Naive thymus-derived CD8-positive, alpha-beta T cell (primary cell): ENCODE results near the gene CXorf58. TPM values are rescaled to one million over a fixed set of nuclear protein-coding genes. Genes with fewer than 3 reads are reported as not detected.
A peak's percentile ranks its signal among the peaks of the same experiment; 100 is the strongest.

Experiments used
- ATAC-seq, 2 donors: fragments of 150-1000 bp; cut with Tn5 transposase in 1 of 2; sonication (Bioruptor Pico), chemical (Tn5 transposase) in 1 of 2; 1 replicate in 1 of 2; 2 replicates in 1 of 2; pipeline ENCODE4 v1.10.0; 2021; ENCODE audit warnings: mild to moderate bottlenecking in 2 of 2, moderate library complexity in 2 of 2
- POLR2A ChIA-PET: fragments of 350-600 bp; sonication (Branson Sonifier 250); formaldehyde crosslinking; loops from one replicate; lab custom pipeline; 2021; ENCODE audit warnings: antibody characterized with exemption; lab: Charles Lee
- DNase-seq, 10 donors: peaks; one replicate each; pipeline versions ENCODE4 v3.0.0 to v3.0.0-alpha.2; 2020 to 2022
- H3K27ac Mint-ChIP-seq, 10 donors: one replicate each; pipeline ENCODE4 v1.8.0; 2020 to 2022; ENCODE audit warnings: mild to moderate bottlenecking in 10 of 10, mixed read lengths in 10 of 10, moderate library complexity in 4 of 10, inconsistent platforms in 1 of 10
- H3K27me3 Mint-ChIP-seq, 5 donors: one replicate each; pipeline ENCODE4 v1.8.0; 2021 to 2022; ENCODE audit warnings: mixed read lengths in 5 of 5
- H3K36me3 Mint-ChIP-seq, 3 donors: one replicate each; pipeline ENCODE4 v1.8.0; 2020 to 2022; ENCODE audit warnings: mixed read lengths in 3 of 3, mild to moderate bottlenecking in 2 of 3, inconsistent platforms in 1 of 3
- H3K4me1 Mint-ChIP-seq, 4 donors: one replicate each; pipeline ENCODE4 v1.8.0; 2021 to 2022; ENCODE audit warnings: mixed read lengths in 4 of 4
- H3K4me3 Mint-ChIP-seq, 10 donors: one replicate each; pipeline ENCODE4 v1.8.0; 2020 to 2022; ENCODE audit warnings: mild to moderate bottlenecking in 10 of 10, mixed read lengths in 10 of 10, moderate library complexity in 6 of 10, inconsistent platforms in 1 of 10
- H3K9me3 Mint-ChIP-seq, 9 donors: one replicate each; pipeline ENCODE4 v1.8.0; 2020 to 2022; ENCODE audit warnings: mixed read lengths in 9 of 9, mild to moderate bottlenecking in 3 of 9, inconsistent platforms in 1 of 9, moderate library complexity in 1 of 9
- polyA plus RNA-seq, 3 donors: library from polyadenylated mRNA; unstranded; fragments of 300-500 nt; fragmentation: Illumina TruSeq; gene quantifications; one replicate each; pipeline ENCODE4 v1.2.3, GENCODE V29; 2021
- total RNA-seq, 8 experiments: library from RNA in 2 of 8; stranded (reverse) in 2 of 8; gene quantifications; one replicate each; pipeline ENCODE4 v1.2.3 and lab custom pipeline; 2021 to 2026

CXorf58 gene
- total and polyA plus RNA-seq, 5 experiments from 2014 or later: not detected

DNA sequence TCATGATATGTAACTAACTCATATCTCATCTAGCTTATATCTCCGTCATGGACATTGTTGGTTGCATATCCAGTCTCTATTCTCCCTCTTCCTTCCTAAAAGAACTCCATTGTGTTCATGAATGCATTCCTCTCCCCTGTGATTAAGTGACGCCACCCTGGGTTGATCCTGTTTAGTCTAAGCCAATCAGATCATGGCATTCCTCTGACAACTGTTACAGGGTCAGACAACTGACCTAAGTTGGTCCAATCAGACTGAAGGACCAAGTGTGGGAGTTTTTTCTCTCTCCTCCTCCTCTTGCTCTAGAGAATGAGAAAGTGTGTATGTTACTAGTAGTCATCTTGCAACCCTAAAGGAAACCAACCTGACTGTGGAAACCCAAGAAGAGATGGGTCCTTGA is 3.7 kb upstream of the CXorf58 start:
- Mint-ChIP-seq H3K4me1 (peaks cover 6 to 14% (median 10%) of the 10 kb centered on the region in 4 donors), H3K4me3 (no peak overlapping the region), H3K9me3 (no peaks in the 10 kb centered on the region), H3K27ac (peak overlapping the region in 3 of 10 donors; percentile 49 to 66 (median 49)), H3K27me3 (no peaks in the 10 kb centered on the region), H3K36me3 (no peaks in the 10 kb centered on the region)
- ATAC-seq (no peak), DNase-seq (no peak)
- POLR2A ChIA-PET: interaction anchor here (0.6 kb wide), 1 partner anchor 43 kb away, joined by 6 read pairs; no protein-coding TSS in a partner anchor

DNA sequence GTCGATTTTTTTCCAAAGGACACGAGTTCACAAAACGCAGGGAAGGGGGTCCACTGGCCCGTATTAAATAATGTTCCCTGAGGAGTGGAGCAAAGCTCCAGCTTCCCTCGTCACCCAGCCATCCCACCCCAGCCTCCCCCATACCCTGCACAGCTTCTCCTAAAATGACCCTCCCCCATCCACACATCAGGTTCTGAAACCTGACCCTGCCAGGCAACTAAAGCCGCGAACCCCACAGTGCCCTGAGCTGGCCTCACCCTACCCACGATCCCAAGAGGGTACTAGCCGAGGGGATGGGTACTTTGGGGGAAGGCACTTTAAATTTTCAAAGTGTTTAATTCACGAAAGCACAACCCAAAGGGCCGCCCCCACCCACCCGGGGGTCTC is 702 bp upstream of the CXorf58 start:
- DNase-seq (no peak), ATAC-seq (no peak)
- POLR2A ChIA-PET: interaction anchor here (0.6 to 3.2 kb wide), 5 partner anchors 118 to 207 kb away, joined by 3 to 30 read pairs (median 18); partner anchors contain the start of genes EIF2S3 and SAT1
- Mint-ChIP-seq H3K27me3 (no peaks in the 10 kb centered on the region), H3K4me1 (peaks cover 6 to 14% (median 10%) of the 10 kb centered on the region in 4 donors), H3K9me3 (no peaks in the 10 kb centered on the region), H3K4me3 (peak overlapping the region; percentile 78 to 90 (median 84)), H3K36me3 (no peaks in the 10 kb centered on the region), H3K27ac (peak overlapping the region; percentile 25 to 97 (median 93))

DNA sequence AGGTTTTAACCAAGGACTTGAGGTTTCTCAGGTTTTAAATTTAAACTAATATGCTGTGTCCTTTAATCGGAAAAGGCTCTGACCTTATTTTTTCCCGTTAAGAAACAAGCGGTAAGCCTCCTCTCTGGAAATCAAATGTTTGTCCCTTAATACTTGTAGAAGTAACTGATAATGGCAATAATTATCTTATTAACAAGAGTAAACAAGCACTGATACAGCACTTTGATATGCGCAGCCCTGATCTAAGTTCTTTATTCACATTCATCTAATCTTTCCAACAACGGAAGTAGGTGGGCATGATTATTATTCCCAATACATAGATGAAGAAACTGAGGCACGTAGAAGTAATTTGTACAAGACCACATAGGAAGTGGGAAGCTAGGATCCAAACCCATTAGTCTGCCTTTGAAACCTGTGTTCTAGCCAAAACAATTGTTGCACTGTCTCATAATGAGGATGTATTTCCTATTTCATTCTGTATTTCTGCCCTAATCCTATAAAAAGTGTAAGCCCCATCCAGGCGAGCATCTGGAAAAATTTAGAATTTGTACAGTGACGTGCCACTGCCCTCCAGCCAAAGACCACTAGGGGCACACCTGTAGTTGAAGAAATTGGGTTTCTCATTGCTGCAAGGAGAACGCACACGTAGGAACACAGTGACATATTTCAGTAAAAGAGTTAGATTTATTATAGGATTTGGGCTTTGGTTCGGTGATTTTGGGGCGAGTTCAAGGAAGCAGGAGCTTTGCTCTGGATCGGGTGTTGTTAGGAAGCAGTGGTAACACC is 606 bp downstream of the CXorf58 start:
- no peaks in the 10 kb centered on the region for H3K27me3 Mint-ChIP-seq
- no peaks in the 10 kb centered on the region for H3K36me3 Mint-ChIP-seq
- DNase-seq (peak in 4 of 10 donors; percentile 5 to 12 (median 6)), ATAC-seq (no peak)
- peak overlapping the region; percentile 87 to 97 (median 94) for H3K27ac Mint-ChIP-seq
- peaks cover 6 to 14% (median 10%) of the 10 kb centered on the region in 4 donors for H3K4me1 Mint-ChIP-seq
- POLR2A ChIA-PET: interaction anchor here (1.6 to 3.2 kb wide), 4 partner anchors 45 to 146 kb away, joined by 14 to 30 read pairs (median 22); partner anchors contain the start of genes EIF2S3 and SAT1
- peak overlapping the region; percentile 69 to 90 (median 84) for H3K4me3 Mint-ChIP-seq
- H3K9me3 Mint-ChIP-seq: no peaks in the 10 kb centered on the region

DNA sequence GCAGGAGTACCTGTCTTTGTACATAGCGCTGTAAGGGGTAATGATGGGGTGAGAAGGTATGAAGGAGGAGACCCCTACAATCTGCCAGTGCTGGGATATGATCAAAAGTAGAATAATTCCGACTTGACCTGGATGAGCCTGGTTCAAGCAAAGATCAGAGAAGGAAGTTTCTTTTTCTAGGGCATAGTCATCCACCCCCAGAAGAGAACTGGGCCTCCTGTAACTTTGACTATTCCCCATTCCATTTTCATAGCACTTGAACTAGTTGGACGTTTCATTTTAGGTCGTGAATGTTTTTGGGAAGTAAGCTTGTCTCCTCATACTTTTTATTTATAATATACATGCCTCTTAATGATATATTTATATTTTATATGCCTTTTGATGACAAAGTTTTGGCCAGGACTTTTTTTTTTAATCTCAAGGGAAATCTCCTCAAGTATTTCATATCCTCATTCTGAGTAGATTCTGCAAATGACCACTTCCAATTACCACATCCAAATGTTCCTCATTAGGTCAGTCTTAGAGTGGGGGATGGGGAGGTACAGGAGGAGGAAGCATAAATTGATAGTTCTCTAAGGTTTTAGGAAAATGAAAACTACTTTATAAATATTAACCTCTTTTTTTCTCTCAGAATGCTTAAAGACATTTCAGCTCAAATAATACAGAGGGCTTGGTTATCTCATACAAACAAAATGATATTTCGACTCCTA is 3.5 kb downstream of the CXorf58 start:
- peaks cover 4 to 14% (median 10%) of the 10 kb centered on the region in 4 donors for H3K4me1 Mint-ChIP-seq
- no peak for DNase-seq
- H3K9me3 Mint-ChIP-seq: no peaks in the 10 kb centered on the region
- POLR2A ChIA-PET: no interaction called here
- ATAC-seq: no peak
- H3K4me3 Mint-ChIP-seq: no peak overlapping the region
- no peaks in the 10 kb centered on the region for H3K27me3 Mint-ChIP-seq
- no peak overlapping the region for H3K27ac Mint-ChIP-seq
- no peaks in the 10 kb centered on the region for H3K36me3 Mint-ChIP-seq

DNA sequence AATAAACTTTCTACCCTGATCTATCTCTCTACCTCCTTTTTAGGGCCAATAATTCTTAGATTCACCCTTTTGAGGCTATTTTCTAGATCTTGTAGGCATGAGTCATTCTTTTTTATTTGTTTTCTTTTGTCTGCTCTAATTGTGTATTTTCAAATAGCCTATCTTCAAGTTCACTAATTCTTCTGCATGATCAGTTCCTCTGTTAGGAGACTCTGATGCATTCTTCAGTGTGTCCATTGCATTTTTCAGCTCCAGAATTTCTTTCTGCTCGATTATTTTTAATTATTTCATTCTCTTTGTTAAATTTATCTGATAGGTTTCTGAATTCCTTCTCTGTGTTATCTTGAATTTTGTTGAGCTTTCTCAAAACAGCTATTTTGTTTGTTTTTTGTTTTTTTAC is 11.3 kb downstream of the CXorf58 start:
- H3K4me1 Mint-ChIP-seq: peaks cover 0 to 6% (median 3%) of the 10 kb centered on the region in 4 donors

DNA sequence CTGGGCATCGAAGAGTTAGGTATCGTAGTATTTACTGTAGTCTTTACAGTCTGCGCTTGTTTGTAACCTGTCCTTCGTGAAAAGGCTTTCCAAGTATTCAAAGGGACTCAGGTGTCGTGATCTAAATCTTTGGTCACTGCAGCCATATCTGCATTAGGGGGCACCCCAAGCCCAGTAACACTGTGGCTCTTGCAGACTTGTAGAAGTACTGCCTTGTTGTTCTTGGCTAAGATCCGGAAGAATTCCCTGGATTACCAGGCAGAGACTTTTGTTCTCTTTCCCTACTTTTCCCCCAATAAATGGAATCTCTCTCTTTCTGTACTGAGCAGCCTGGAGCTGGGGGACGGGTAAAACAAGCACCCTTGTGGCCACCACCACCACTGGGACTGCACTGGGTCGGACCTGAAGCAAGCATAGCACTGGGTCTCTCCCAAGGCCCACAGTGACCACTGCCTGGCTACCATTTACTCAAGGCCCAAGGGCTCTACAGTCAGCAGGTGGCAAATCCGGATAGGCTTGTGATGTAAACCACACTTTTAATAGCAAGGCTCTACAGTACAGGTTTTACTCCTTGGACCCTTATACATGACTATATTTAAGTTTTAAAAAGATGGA is 12.0 kb downstream of the CXorf58 start:
- Mint-ChIP-seq H3K27me3 (no peaks in the 10 kb centered on the region), H3K27ac (no peak overlapping the region), H3K9me3 (peaks cover 0 to 11% (median 0%) of the 10 kb centered on the region in 9 donors), H3K4me1 (peaks cover 0 to 6% (median 3%) of the 10 kb centered on the region in 4 donors), H3K4me3 (no peak overlapping the region), H3K36me3 (peaks cover 0 to 8% (median 2%) of the 10 kb centered on the region in 3 donors)
- ATAC-seq (no peak), DNase-seq (no peak)
- POLR2A ChIA-PET: no interaction called here

More for the DNA sequence above, 11.3 kb downstream of the CXorf58 start:
- DNase-seq: no peak
- H3K4me3 Mint-ChIP-seq: no peak overlapping the region
- POLR2A ChIA-PET: no interaction called here
- no peaks in the 10 kb centered on the region for H3K27me3 Mint-ChIP-seq
- no peak for ATAC-seq
- H3K9me3 Mint-ChIP-seq: peaks cover 0 to 11% (median 0%) of the 10 kb centered on the region in 9 donors
- H3K36me3 Mint-ChIP-seq: peaks cover 0 to 8% (median 2%) of the 10 kb centered on the region in 3 donors
- H3K27ac Mint-ChIP-seq: peak overlapping the region in 1 of 10 donors; percentile 40

DNA sequence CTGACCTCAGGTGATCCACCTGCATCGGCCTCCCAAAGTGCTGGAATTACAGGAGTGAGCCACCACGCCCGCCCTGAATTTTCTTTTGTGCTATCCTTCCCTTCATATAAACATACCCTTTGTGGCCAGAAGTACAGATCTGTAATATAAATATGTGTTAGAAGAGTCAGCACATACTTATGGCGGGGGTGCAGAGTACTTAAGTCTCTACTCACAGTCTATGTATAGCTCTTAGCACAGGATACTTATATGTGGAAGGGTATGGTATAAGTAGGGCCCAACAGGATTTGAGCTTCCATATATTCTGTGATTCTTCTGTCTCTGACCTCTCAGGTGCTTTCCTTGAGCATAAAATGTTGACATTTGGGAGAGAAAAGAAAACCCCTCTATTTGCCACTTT is 18.2 kb downstream of the CXorf58 start:
- no peaks in the 10 kb centered on the region for H3K36me3 Mint-ChIP-seq
- H3K27me3 Mint-ChIP-seq: no peaks in the 10 kb centered on the region
- peaks cover 2 to 5% (median 4%) of the 10 kb centered on the region in 4 donors for H3K4me1 Mint-ChIP-seq
- DNase-seq: no peak
- POLR2A ChIA-PET: no interaction called here
- no peak for ATAC-seq
- peak overlapping the region in 1 of 10 donors; percentile 67 for H3K27ac Mint-ChIP-seq
- no peak overlapping the region for H3K4me3 Mint-ChIP-seq
- H3K9me3 Mint-ChIP-seq: peaks cover 0 to 2% (median 0%) of the 10 kb centered on the region in 9 donors

DNA sequence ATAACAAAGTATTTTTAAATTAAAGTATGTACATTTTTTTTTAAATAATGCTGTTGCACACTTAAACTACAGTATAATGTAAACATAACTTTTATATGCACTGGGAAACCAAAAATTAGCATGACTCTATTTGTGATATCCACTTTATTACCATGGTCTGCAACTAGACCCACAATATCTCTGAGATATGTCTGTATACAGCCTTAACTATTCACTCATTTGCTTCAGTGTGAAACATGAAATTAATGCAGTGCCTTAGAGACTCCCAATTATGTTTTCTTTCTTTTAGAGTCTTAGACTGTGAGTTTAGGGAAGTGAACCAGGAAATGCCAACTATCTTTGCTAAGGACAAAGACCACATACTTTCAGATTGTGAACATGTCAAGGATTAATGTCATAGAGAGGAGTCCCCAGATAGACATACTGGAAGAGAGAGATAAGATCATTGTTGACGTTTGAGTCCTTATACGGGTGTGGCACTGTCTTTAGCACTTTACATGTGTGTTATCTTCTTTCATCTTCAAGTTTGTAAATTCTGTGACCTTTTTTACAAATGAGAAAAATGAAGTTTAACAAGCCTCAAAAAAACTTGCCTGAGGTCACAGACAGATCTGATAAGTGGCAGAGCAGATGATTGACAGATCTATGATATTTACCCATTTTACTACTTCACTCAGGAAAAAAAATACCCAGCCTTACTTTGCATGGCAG is 23.2 kb downstream of the CXorf58 start:
- POLR2A ChIA-PET: interaction anchor here (1.1 kb wide), 1 partner anchor 122 kb away, joined by 3 read pairs; no protein-coding TSS in a partner anchor

DNA sequence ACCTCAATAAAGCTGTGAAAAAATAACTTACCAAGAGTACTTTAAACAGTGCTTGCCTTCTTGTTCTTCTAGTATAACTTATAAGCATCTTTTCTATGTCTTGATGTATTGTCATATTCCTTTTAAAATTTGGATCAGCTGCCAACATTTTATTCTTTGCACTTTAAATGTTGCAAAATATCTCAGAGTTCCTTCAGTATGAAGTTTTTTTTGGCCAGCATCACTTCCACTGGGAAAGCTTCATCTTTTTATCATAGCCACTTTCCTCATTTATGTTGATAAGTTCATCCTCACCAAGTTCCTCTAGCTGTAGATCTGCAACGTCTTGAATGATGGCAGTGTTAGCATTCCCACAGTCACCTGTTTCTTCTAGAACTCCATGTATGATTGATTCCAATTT is 24.2 kb downstream of the CXorf58 start:
- ATAC-seq (no peak), DNase-seq (no peak)
- Mint-ChIP-seq H3K27ac (peak overlapping the region in 7 of 10 donors; percentile 0 to 91 (median 58)), H3K9me3 (no peaks in the 10 kb centered on the region), H3K27me3 (no peaks in the 10 kb centered on the region), H3K4me3 (no peak overlapping the region), H3K36me3 (no peaks in the 10 kb centered on the region), H3K4me1 (peaks cover 3 to 20% (median 10%) of the 10 kb centered on the region in 4 donors)
- POLR2A ChIA-PET: interaction anchor here (1.1 to 1.5 kb wide), 2 partner anchors 21 to 121 kb away, joined by 3 read pairs; no protein-coding TSS in a partner anchor

More for the DNA sequence above, 23.2 kb downstream of the CXorf58 start:
- peak overlapping the region in 5 of 10 donors; percentile 26 to 39 (median 34) for H3K4me3 Mint-ChIP-seq
- DNase-seq: peak in 3 of 10 donors; percentile 15 to 38 (median 37)
- peaks cover 3 to 20% (median 10%) of the 10 kb centered on the region in 4 donors for H3K4me1 Mint-ChIP-seq
- no peaks in the 10 kb centered on the region for H3K9me3 Mint-ChIP-seq
- no peaks in the 10 kb centered on the region for H3K27me3 Mint-ChIP-seq
- peak; percentile 63 to 86 for ATAC-seq
- H3K36me3 Mint-ChIP-seq: no peaks in the 10 kb centered on the region
- H3K27ac Mint-ChIP-seq: peak overlapping the region in 7 of 10 donors; percentile 21 to 91 (median 75)

DNA sequence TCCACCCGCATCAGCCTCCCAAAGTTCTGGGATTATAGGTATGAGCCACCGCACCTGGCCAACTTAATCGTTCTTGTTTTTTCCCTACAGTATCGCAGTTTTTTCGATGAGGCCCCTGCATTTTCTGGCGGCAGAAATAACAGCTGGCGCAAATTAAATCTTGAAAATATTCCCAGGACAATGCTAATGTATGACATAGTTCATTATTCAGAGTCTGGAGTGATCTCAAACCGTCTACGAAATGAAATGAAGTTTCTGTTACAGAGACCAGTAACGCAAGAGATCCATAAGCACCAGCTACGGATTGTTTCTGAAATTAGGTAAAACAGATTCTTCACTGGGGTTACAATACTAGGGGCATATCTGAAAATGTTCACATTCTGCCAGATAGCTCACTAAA is 27.3 kb downstream of the CXorf58 start:
- no peak overlapping the region for H3K27ac Mint-ChIP-seq
- no peak for ATAC-seq
- no peaks in the 10 kb centered on the region for H3K9me3 Mint-ChIP-seq
- no peaks in the 10 kb centered on the region for H3K27me3 Mint-ChIP-seq
- POLR2A ChIA-PET: no interaction called here
- DNase-seq: no peak
- no peak overlapping the region for H3K4me3 Mint-ChIP-seq
- peaks cover 3 to 20% (median 10%) of the 10 kb centered on the region in 4 donors for H3K4me1 Mint-ChIP-seq
- no peaks in the 10 kb centered on the region for H3K36me3 Mint-ChIP-seq

DNA sequence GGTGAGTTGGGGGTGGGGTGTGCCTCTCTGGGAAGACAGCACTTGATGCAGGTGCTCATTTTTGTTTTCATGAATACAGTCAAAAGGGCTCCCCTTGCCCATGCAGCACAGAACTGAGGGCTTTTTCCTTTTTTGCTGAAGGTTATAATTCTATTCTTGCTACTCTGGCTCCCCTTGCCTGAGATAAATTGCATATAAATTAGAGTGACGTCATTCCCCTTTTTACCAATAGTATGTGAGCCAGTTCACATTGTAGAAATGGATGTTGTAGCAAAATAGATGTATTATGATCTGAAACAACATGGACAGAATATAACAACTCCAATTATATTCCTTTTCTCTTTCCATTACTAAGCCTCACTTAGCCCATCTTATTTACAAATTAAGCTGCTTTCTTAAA is 28.4 kb downstream of the CXorf58 start:
- H3K27me3 Mint-ChIP-seq: no peaks in the 10 kb centered on the region
- H3K9me3 Mint-ChIP-seq: no peaks in the 10 kb centered on the region
- POLR2A ChIA-PET: interaction anchor here (0.5 kb wide), 1 partner anchor 165 kb away, joined by 5 read pairs; no protein-coding TSS in a partner anchor
- DNase-seq (no peak), ATAC-seq (no peak)
- H3K4me1 Mint-ChIP-seq: peaks cover 1 to 13% (median 6%) of the 10 kb centered on the region in 4 donors
- no peak overlapping the region for H3K4me3 Mint-ChIP-seq
- peaks cover 0 to 2% (median 0%) of the 10 kb centered on the region in 3 donors for H3K36me3 Mint-ChIP-seq
- H3K27ac Mint-ChIP-seq: peak overlapping the region in 1 of 10 donors; percentile 57
